ENCODE measurements around the gene NCCRP1. TPM values are rescaled to one million over a fixed set of nuclear protein-coding genes. Genes with fewer than 3 reads are reported as not detected.

Gene NCCRP1
- polyA plus RNA-seq, 2 donors = 296 to 510 TPM

DNA sequence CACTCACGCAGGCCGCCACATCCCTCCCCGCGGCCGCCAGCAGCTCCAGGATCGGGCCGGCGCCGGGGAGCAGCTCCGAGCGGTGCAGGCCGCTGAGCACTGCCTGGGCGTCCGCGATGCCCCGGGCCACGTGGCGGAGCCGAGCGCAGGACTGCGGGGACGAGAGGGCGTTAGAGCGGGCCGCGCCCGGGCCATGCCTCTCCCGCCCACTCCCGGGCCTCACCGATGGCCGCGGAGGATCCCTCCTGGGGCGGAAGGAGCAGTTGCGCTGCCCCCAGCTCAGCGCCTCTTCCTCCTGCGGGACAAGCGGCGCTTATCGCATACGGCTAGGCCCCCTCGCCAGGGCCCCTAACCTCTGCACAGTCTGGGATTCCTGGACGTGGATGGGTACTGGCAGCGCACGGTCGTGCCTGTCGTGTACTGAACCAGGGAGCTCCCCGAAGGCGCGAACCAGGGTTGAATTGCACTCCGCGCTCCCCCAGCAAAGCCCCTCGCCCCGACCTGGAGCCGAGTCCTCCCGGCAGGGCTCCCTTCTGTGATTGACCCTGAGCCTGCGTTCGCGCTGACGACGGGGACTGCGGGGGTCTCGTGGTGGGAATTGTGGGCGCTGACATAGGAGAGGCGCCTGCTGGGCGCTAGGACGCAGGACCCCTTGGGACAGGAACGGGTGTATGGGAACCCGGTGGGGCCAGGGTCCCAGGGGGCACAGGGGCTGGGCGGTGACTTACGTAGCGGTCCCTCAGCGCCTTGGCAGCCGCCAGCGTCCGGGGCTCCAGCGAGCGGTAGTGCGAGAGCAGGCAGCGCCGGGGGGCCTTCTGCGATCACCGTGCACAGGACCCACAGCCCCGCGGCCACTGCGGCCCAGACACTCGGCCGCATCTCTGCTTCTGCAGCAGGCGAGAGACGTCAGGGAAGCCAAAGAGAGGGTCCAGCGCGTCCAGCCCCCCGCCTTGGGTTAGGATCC is 51.2 kb downstream of the NCCRP1 start:
- H3K4me1 ChIP-seq (ENCODE audit: control insufficient read depth in 2 of 2, insufficient read depth in 2 of 2, low read length in 1 of 2) = peaks cover 5 to 10% of the 10 kb centered on the region in 2 donors
- H3K27ac ChIP-seq (ENCODE audit: low read depth in 2 of 2, low read length in 1 of 2) = no peak overlapping the region
- peaks cover 0 to 5% of the 10 kb centered on the region in 2 donors for H3K27me3 ChIP-seq (ENCODE audit: control insufficient read depth in 1 of 2, insufficient read depth in 2 of 2, low read length in 2 of 2)
- WGBS, 2 donors = 26 to 28% methylated on average over 74 to 92 of the region's 92 CpGs
- H3K36me3 ChIP-seq (ENCODE audit: control insufficient read depth in 2 of 2, insufficient read depth in 2 of 2, low read length in 1 of 2) = no peaks in the 10 kb centered on the region
- no peak overlapping the region for H3K4me3 ChIP-seq (ENCODE audit: low read depth in 1 of 2, low read length in 2 of 2)
- H3K9me3 ChIP-seq (ENCODE audit: control insufficient read depth in 2 of 2, insufficient read depth in 1 of 2, low read depth in 1 of 2, low read length in 1 of 2) = peaks cover 2 to 3% of the 10 kb centered on the region in 2 donors

DNA sequence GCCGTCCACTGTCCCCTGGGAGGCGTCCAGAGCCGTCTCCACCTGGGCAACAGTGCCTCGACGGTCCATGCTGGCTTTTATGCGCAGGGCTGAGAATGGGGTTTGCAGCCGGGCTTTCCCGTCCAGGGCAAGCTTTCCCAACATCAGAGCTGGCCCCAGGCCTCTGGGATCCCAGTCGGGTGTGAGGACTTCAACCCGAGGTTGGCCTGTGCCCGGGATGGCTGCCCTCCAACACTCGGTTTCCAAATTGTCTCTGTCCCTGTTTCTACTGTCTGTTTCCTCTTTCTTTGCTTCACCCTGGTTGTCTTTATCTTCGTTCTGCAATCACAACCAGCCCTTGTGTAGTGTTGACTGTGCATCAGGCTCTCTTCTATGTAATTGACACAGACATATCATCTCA is 52.0 kb downstream of the NCCRP1 start, which contains the start of gene IFNL4:
TSS of gene IFNL4 (minus strand) at position 51 of the 400 bp plus-strand sequence.
- Histone ChIP-seq H3K36me3 (ENCODE audit: control insufficient read depth in 2 of 2, insufficient read depth in 2 of 2, low read length in 1 of 2) (no peaks in the 10 kb centered on the region), H3K9me3 (ENCODE audit: control insufficient read depth in 2 of 2, insufficient read depth in 1 of 2, low read depth in 1 of 2, low read length in 1 of 2) (peaks cover 2 to 3% of the 10 kb centered on the region in 2 donors), H3K4me3 (ENCODE audit: low read depth in 1 of 2, low read length in 2 of 2) (no peak within 1 kb of the TSS), H3K27ac (ENCODE audit: low read depth in 2 of 2, low read length in 1 of 2) (no peak within 1 kb of the TSS), H3K27me3 (ENCODE audit: control insufficient read depth in 1 of 2, insufficient read depth in 2 of 2, low read length in 2 of 2) (peaks cover 0 to 5% of the 10 kb centered on the region in 2 donors), H3K4me1 (ENCODE audit: control insufficient read depth in 2 of 2, insufficient read depth in 2 of 2, low read length in 1 of 2) (peaks cover 5 to 10% of the 10 kb centered on the region in 2 donors)
- WGBS, 2 donors = 73 to 74% methylated on average over 13 of the region's 13 CpGs

DNA sequence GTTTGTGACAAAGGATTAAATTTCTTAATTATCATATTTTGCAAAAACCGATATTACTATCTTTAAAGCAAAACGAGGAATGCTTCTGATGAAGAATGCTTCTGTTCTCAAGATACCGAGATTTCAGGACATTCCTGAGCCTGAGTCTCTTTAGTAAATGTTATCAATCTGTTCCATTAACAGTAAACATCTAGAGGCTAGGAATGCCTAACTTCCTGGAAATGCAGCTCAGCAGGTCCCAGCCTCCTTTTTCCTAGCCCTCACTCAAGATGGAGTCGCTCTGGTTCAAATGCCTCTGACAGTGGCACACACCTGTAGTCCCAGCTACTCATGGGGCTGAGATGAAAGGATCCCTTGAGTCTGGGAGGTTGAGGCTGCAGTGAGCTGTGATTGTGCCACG is 54.3 kb downstream of the NCCRP1 start:
- H3K9me3 ChIP-seq (ENCODE audit: control insufficient read depth in 2 of 2, insufficient read depth in 1 of 2, low read depth in 1 of 2, low read length in 1 of 2) = peaks cover 2 to 3% of the 10 kb centered on the region in 2 donors
- H3K36me3 ChIP-seq (ENCODE audit: control insufficient read depth in 2 of 2, insufficient read depth in 2 of 2, low read length in 1 of 2) = no peaks in the 10 kb centered on the region
- peaks cover 0 to 5% of the 10 kb centered on the region in 2 donors for H3K27me3 ChIP-seq (ENCODE audit: control insufficient read depth in 1 of 2, insufficient read depth in 2 of 2, low read length in 2 of 2)
- H3K4me1 ChIP-seq (ENCODE audit: control insufficient read depth in 2 of 2, insufficient read depth in 2 of 2, low read length in 1 of 2) = peaks cover 5 to 10% of the 10 kb centered on the region in 2 donors
- H3K4me3 ChIP-seq (ENCODE audit: low read depth in 1 of 2, low read length in 2 of 2) = no peak overlapping the region
- WGBS, 2 donors = 81 to 84% methylated on average over 5 of the region's 5 CpGs
- no peak overlapping the region for H3K27ac ChIP-seq (ENCODE audit: low read depth in 2 of 2, low read length in 1 of 2)

Other genes starting within 250 kb of the NCCRP1 start
- gene FBXO17, start 221.2 kb upstream of the NCCRP1 start, polyA plus RNA-seq = 1 to 10 TPM; 5.4 to 6.1 TPM
- 10 to 100 TPM; 10.4 to 20.1 TPM for gene FBXO27, start 164.4 kb upstream of the NCCRP1 start, polyA plus RNA-seq
- gene ACP7, start 112.6 kb upstream of the NCCRP1 start, polyA plus RNA-seq = 1 to 10 TPM in 1 of 2 donors, under 1 TPM in 1; 0.32 to 1.6 TPM
- gene PAK4, start 71.2 kb upstream of the NCCRP1 start, polyA plus RNA-seq = 10 to 100 TPM; 39.8 to 43.1 TPM
- gene SYCN, start 7.3 kb downstream of the NCCRP1 start, polyA plus RNA-seq = under 1 TPM in 1 of 2 donors, not detected in 1; 0.22 TPM
- gene IFNL3, start 48.0 kb downstream of the NCCRP1 start, polyA plus RNA-seq = not detected
- gene IFNL4, start 51.9 kb downstream of the NCCRP1 start, polyA plus RNA-seq = not detected
- gene IFNL2, start 71.4 kb downstream of the NCCRP1 start, polyA plus RNA-seq = not detected
- gene IFNL1, start 99.4 kb downstream of the NCCRP1 start, polyA plus RNA-seq = not detected
- under 1 TPM; 0.53 to 0.65 TPM for gene LRFN1, start 123.9 kb downstream of the NCCRP1 start, polyA plus RNA-seq
- 10 to 100 TPM; 11.5 to 13.3 TPM for gene GMFG, start 139.1 kb downstream of the NCCRP1 start, polyA plus RNA-seq
- 100 to 1,000 TPM in 1 of 2 donors, 10 to 100 TPM in 1; 78.7 to 140 TPM for gene SAMD4B, start 145.5 kb downstream of the NCCRP1 start, polyA plus RNA-seq
- 10 to 100 TPM; 41.8 to 43.0 TPM for gene PAF1, start 194.1 kb downstream of the NCCRP1 start, polyA plus RNA-seq
- gene MED29, start 194.4 kb downstream of the NCCRP1 start, polyA plus RNA-seq = 10 to 100 TPM; 15.6 to 22.7 TPM
- 100 to 1,000 TPM; 249 to 382 TPM for gene ZFP36, start 209.9 kb downstream of the NCCRP1 start, polyA plus RNA-seq
- 1 to 10 TPM; 3.8 to 9.2 TPM for gene PLEKHG2, start 215.7 kb downstream of the NCCRP1 start, polyA plus RNA-seq
- gene RPS16, start 239.0 kb downstream of the NCCRP1 start, polyA plus RNA-seq = 1,000 to 10,000 TPM; 1,628 to 3,096 TPM
- gene SUPT5H, start 248.6 kb downstream of the NCCRP1 start, polyA plus RNA-seq = 10 to 100 TPM; 51.5 to 90.2 TPM

Data from esophagus (tissue), 2 donors.